AG09309 (cell line): ENCODE data around the gene MIEF1.

Source experiments
- DNase-seq: peaks from one replicate; pipeline ENCODE4 v3.0.0-alpha.2; 2010; ENCODE audit warnings: low read depth
- H3K4me3 ChIP-seq: 2 replicates; pipeline ENCODE4 v1.5.1; 2011; ENCODE audit warnings: mild to moderate bottlenecking, low read depth, low read length, moderate library complexity; ENCODE audit not compliant: control insufficient read depth
- CTCF ChIP-seq: IDR thresholded peaks from 2 replicates; pipeline ENCODE4 v1.5.1; 2011; ENCODE audit warnings: mild to moderate bottlenecking, low read depth, low read length, inconsistent platforms; ENCODE audit not compliant: insufficient read depth, control insufficient read depth; ENCODE audit errors: missing control alignments

Gene MIEF1

GRCh38 chr22:39528681-39529486, 26.8 kb downstream of the MIEF1 start:
- no peak overlapping the region for H3K4me3 ChIP-seq
- peak; percentile 100 for TF ChIP-seq CTCF
- DNase-seq, result peak; percentile 75

- no peak overlapping the region for H3K4me3 ChIP-seq
- TF ChIP-seq CTCF, result no peak
- DNase-seq, result no peak
Measured at GRCh38 chr22:39529487-39529851, 27.4 kb downstream of the MIEF1 start.

- no peak overlapping the region for H3K4me3 ChIP-seq
- no peak for TF ChIP-seq CTCF
- DNase-seq, result no peak
Measured at GRCh38 chr22:39530116-39530515, 28.0 kb downstream of the MIEF1 start.

DNA sequence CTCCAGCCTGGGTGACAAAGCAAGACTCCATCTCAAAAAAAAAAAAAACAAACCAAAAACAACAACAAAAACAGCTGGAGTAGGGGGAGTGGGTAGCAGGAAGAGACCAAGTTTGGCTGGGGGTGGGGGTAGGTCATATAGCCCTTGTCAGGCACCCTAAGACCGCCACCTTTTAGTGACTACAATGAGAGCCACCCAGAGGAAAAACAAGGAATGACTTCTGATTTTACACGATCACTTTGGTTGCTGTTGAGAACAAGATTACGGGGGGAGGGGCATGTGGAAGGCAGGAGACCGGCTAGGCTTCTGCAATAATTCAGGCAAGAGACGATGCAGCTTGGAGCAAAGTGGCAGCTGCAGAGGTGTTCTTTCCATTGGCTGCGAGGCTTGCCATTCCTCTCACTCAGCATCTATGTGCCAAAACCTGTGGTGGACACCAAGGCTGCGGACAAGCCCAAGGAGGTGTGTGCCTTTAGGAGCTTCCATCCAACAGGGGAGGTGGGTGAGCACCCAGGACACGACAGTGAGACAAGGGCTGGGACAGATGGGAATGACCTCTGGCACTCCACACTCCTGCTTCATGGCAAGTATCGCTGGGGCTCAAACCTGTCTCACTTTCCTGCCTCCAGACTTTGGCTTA, 28.7 kb downstream of the MIEF1 start:
- no peak overlapping the region for H3K4me3 ChIP-seq
- no peak for DNase-seq
- TF ChIP-seq CTCF, result no peak

DNA sequence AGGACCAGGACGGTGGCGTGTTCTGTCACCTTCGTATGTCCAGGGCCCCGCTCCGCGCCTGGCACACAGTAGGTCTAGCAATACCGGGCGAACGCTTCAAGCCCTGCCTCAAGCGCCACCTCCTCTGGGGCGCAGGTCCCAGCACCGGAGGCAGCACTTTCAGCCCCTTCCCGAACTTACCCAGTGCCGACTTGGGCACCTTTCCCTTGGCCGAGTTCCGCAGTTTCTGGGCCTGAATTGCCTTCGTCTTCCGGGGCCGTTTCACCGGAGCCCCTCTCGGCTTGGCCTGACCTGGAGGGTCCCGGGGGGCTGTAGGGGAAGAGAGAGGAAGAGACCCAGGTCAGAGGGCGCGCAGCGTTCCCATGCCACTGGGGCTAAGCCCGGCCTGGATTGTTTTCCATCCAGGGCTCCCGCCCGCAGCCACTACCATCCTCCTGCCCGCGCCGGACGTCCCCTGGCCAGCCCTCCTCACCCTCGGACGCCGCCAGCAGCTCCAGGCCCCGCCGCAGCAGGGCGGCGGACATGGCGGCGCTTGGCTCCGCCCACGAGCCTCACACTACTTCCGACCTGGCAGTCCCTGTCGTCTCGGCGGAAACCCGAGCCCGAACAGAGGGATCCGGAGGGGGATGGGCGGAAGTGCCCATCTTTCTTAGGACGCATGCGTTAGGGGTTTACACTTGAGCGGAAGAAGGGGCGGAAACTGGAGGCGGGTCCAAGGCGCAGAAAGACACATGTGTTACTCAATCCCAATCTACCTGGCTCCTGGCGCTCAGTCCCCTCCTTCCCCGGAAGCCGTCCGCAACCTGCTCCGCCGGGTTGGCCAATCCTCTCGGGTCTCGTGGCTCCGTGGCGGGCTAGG, 30.4 kb downstream of the MIEF1 start, which contains the start of gene RPS19BP1:
Gene RPS19BP1, minus strand, starts transcription at position 534 of the 859 bp plus-strand sequence. Its CDS starts 10 bp downstream, at position 524.
- peak; percentile 96 for DNase-seq
- TF ChIP-seq CTCF, result no peak

DNA sequence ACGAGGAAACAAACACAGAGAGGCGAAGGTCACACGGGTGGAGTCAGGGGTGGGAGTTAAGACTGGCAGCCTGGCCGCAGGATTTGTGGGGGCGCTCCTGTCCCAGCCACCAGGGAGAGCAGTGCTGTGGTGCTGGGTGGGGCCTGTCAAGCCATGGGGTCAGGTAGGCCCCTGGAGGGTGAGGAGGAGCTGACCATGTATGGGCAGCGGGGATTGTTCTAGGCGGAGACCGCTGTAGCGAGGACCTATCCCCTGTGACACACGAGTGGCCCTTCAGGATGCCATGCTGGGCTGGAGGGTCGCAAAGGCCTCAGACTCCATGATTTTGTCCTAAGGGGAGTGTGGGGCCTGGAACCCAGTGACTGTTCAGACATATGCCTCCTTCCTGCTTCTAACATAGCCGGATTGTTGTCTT, 32.0 kb downstream of the MIEF1 start:
- TF ChIP-seq CTCF, result no peak
- no peak overlapping the region for H3K4me3 ChIP-seq
- DNase-seq, result no peak

More for the DNA sequence above, 30.4 kb downstream of the MIEF1 start, which contains the start of gene RPS19BP1:
- H3K4me3 ChIP-seq, result peak within 1 kb of the TSS; percentile 71
